ENCODE data around the gene CERS1. TPM values are rescaled to one million over a fixed set of nuclear protein-coding genes. Genes with fewer than 3 reads are reported as not detected.

CERS1 gene
- total RNA-seq, 4 donors from 2014 or later, result 0.39 to 0.57 TPM; not detected in 2

DNA sequence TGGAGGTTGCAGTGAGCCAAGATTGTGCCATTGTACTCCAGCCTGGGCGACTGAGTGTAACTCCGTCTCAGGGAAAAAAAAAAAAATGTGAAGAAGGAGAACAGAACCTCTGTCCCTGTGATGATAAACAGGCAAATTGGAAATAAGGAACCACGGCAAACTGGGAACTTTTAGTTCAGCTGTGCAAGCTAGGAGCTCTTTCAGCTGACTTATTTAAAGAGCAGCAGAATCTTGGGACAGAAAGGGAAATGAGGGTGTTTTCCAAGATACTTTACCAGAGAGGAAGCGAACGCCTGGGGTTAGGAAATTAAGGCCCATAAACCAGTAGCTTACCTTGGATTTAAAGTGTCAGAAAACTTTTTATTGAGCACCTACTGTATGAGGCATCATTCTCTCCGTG lies 67.2 kb downstream of the CERS1 start:
- no peak for DNase-seq (ENCODE audit: low spot score in 2 of 2)
- H3K4me3 ChIP-seq (ENCODE audit: low read depth, poor library complexity, severe bottlenecking), result no peak overlapping the region
- intact Hi-C loops (cut with DNase I; ENCODE audit: low total_unique reads), result no loop called here
- TF ChIP-seq CTCF (IDR thresholded peaks at IDR 0.05) (no peak), POLR2A (IDR thresholded peaks at IDR 0.05) (no peak)
- 57 to 64% methylated on average over 6 of the region's 6 CpGs for WGBS, 2 donors

Other genes with a start within 250 kb of the CERS1 start
- 1 to 10 TPM; 2.1 to 5.5 (median 4.2) TPM for gene CRTC1, start 212.5 kb downstream of the CERS1 start, total RNA-seq
- gene COMP, start 104.9 kb downstream of the CERS1 start, total RNA-seq, result 10 to 100 TPM; 12.6 to 18.3 (median 14.9) TPM
- 100 to 1,000 TPM in 3 of 4 donors, 10 to 100 TPM in 1; 91.6 to 116 (median 102) TPM for gene UPF1, start 64.2 kb downstream of the CERS1 start, total RNA-seq
- gene COPE, start 23.2 kb upstream of the CERS1 start, total RNA-seq, result 100 to 1,000 TPM; 173 to 238 (median 197) TPM
- 10 to 100 TPM; 50.0 to 87.7 (median 65.5) TPM for gene DDX49, start 23.6 kb upstream of the CERS1 start, total RNA-seq
- gene HOMER3, start 45.1 kb upstream of the CERS1 start, total RNA-seq, result 10 to 100 TPM; 32.3 to 49.5 (median 37.2) TPM
- 10 to 100 TPM; 16.2 to 29.8 (median 20.8) TPM for gene SUGP2, start 137.4 kb upstream of the CERS1 start, total RNA-seq
- 10 to 100 TPM; 11.3 to 41.0 (median 21.9) TPM for gene ARMC6, start 137.4 kb upstream of the CERS1 start, total RNA-seq
- 10 to 100 TPM in 1 of 4 donors, 1 to 10 TPM in 3; 4.6 to 13.9 (median 7.4) TPM for gene SLC25A42, start 167.8 kb upstream of the CERS1 start, total RNA-seq
- 10 to 100 TPM; 25.7 to 30.1 (median 27.9) TPM for gene TMEM161A, start 242.3 kb upstream of the CERS1 start, total RNA-seq